CD4-positive, alpha-beta T cell (primary cell): ENCODE results near the gene ISG20. TPM values are rescaled to one million over a fixed set of nuclear protein-coding genes. Genes with fewer than 3 reads are reported as not detected.

Source experiments
- ATAC-seq: fragments of 200-7000 bp; cut with Tn5 transposase; one replicate; pipeline ENCODE4 v1.10.0; 2022; ENCODE audit warnings: mild to moderate bottlenecking; ENCODE audit not compliant: poor library complexity
- CTCF ChIA-PET: fragments of 350-600 bp; sonication (Branson Sonifier 250); formaldehyde crosslinking; loops from one replicate; lab custom pipeline; 2021; ENCODE audit warnings: antibody characterized with exemption, inconsistent platforms; lab: Charles Lee
- POLR2A ChIA-PET: fragments of 350-600 bp; sonication (Branson Sonifier 250); formaldehyde crosslinking; loops from one replicate; lab custom pipeline; 2021; ENCODE audit warnings: antibody characterized with exemption, inconsistent platforms; lab: Charles Lee
- DNase-seq, 14 experiments: peaks; one replicate each; pipeline ENCODE4 v3.0.0-alpha.2; 2013 to 2020; ENCODE audit warnings: mixed read lengths in 2 of 14
- H3K27ac ChIP-seq, 2 donors: one replicate each; pipeline versions ENCODE4 v1.5.1 to v1.7.0; 2013; ENCODE audit warnings: low read length in 2 of 2, low read depth in 1 of 2, mild to moderate bottlenecking in 1 of 2
- H3K27me3 ChIP-seq, 2 experiments: 1 replicate in 1 of 2; 2 replicates in 1 of 2; pipeline versions ENCODE4 v1.6.1 to v1.7.0; 2013; ENCODE audit warnings: low read length in 2 of 2, control low read depth in 1 of 2, mild to moderate bottlenecking in 1 of 2, moderate library complexity in 1 of 2; ENCODE audit not compliant: insufficient read depth in 2 of 2, control insufficient read depth in 1 of 2
- H3K36me3 ChIP-seq: one replicate; pipeline ENCODE4 v1.6.1; 2013; ENCODE audit warnings: low read length, control low read depth; ENCODE audit not compliant: insufficient read depth
- H3K4me1 ChIP-seq: one replicate; pipeline ENCODE4 v1.6.1; 2013; ENCODE audit warnings: low read length, control low read depth; ENCODE audit not compliant: insufficient read depth
- H3K4me3 ChIP-seq: one replicate; pipeline ENCODE4 v1.5.1; 2013; ENCODE audit warnings: mild to moderate bottlenecking, low read length, moderate library complexity
- H3K9me3 ChIP-seq, 2 experiments: 1 replicate in 1 of 2; 2 replicates in 1 of 2; pipeline versions ENCODE4 v1.6.1 to v1.7.0; 2013; ENCODE audit warnings: low read length in 2 of 2, mild to moderate bottlenecking in 2 of 2, control low read depth in 1 of 2, moderate library complexity in 1 of 2; ENCODE audit not compliant: control insufficient read depth in 1 of 2, insufficient read depth in 1 of 2
- H3K27ac Mint-ChIP-seq: one replicate; pipeline ENCODE4 v1.8.0; 2020; ENCODE audit warnings: mixed read lengths
- H3K27me3 Mint-ChIP-seq: one replicate; pipeline ENCODE4 v1.8.0; 2021; ENCODE audit warnings: mixed read lengths
- H3K36me3 Mint-ChIP-seq: one replicate; pipeline ENCODE4 v1.8.0; 2021; ENCODE audit warnings: low read depth, mixed read lengths
- H3K4me1 Mint-ChIP-seq: one replicate; pipeline ENCODE4 v1.8.0; 2021; ENCODE audit warnings: low read depth, mixed read lengths
- H3K4me3 Mint-ChIP-seq: one replicate; pipeline ENCODE4 v1.8.0; 2020; ENCODE audit warnings: mild to moderate bottlenecking, mixed read lengths
- H3K9me3 Mint-ChIP-seq: one replicate; pipeline ENCODE4 v1.8.0; 2020; ENCODE audit warnings: mixed read lengths
- CTCF ChIP-seq: fragments of 200-600 bp; IDR thresholded peaks from one replicate; pipeline ENCODE4 v1.8.0; 2022; ENCODE audit warnings: antibody characterized with exemption, mild to moderate bottlenecking
- intact Hi-C, 2 experiments: fragments of 100-400 bp; cut with DNase I in 1 of 2; cut with micrococcal nuclease in 1 of 2; formaldehyde crosslinking; loops; one replicate each; pipeline versions ENCODE4 v1.15.1 to v1.9.0; 2023 to 2025; cut with DNase I, micrococcal nuclease
- total RNA-seq, 174 experiments: library from RNA in 2 of 174; stranded (reverse) in 2 of 174; gene quantifications; one replicate each; pipeline ENCODE4 v1.2.3 and lab custom pipeline; 2021 to 2026

Gene ISG20
- total RNA-seq, 2 experiments from 2014 or later: 152 to 157 TPM

GRCh38 chr15:88661761-88662556, 23.1 kb downstream of the ISG20 start:
- Mint-ChIP-seq H3K4me1 (peaks cover 76% of the 10 kb centered on the region), H3K9me3 (no peaks in the 10 kb centered on the region), H3K36me3 (peaks cover 5% of the 10 kb centered on the region), H3K4me3 (no peak overlapping the region), H3K27me3 (no peaks in the 10 kb centered on the region), H3K27ac (peak overlapping the region; percentile 93)
- ChIA-PET CTCF (interaction anchor here (3.3 to 4.1 kb wide), 2 partner anchors 23 to 37 kb away, joined by 12 to 15 read pairs; partner anchors contain the start of gene ISG20), POLR2A (no interaction called here)
- Histone ChIP-seq H3K9me3 (no peaks in the 10 kb centered on the region), H3K36me3 (no peaks in the 10 kb centered on the region), H3K27me3 (no peaks in the 10 kb centered on the region), H3K4me3 (no peak overlapping the region), H3K27ac (no peak overlapping the region), H3K4me1 (peaks cover 49% of the 10 kb centered on the region)
- DNase-seq: no peak
- TF ChIP-seq CTCF: no peak
- no peak for ATAC-seq
- intact Hi-C loops: loop anchor here (5.0 to 10.0 kb wide), 3 partner anchors 117 to 415 kb away; partner anchors contain the start of genes DET1 (in 1 of the 2), MRPL46 (in 1 of the 2) and MRPS11 (in 1 of the 2)

GRCh38 chr15:88663141-88663621, 24.4 kb downstream of the ISG20 start:
- no peak overlapping the region for H3K27ac Mint-ChIP-seq
- H3K4me1 ChIP-seq: peaks cover 38% of the 10 kb centered on the region
- no peaks in the 10 kb centered on the region for H3K36me3 ChIP-seq
- no peaks in the 10 kb centered on the region for H3K27me3 Mint-ChIP-seq
- no peak overlapping the region for H3K27ac ChIP-seq
- DNase-seq (no peak), ATAC-seq (no peak)
- H3K4me3 ChIP-seq: no peak overlapping the region
- ChIA-PET POLR2A (interaction anchor here (1.4 to 3.3 kb wide), 5 partner anchors 9 to 41 kb away, joined by 3 to 34 read pairs (median 11); partner anchors contain the start of gene ISG20), CTCF (interaction anchor here (1.2 to 2.7 kb wide), 2 partner anchors 39 to 42 kb away, joined by 3 to 23 read pairs; partner anchors contain the start of gene AEN)
- no peaks in the 10 kb centered on the region for H3K27me3 ChIP-seq
- H3K4me3 Mint-ChIP-seq: no peak overlapping the region
- intact Hi-C loops: loop anchor here (5.0 to 10.0 kb wide), 3 partner anchors 118 to 416 kb away; partner anchors contain the start of genes DET1 (in 1 of the 2), MRPL46 (in 1 of the 2) and MRPS11 (in 1 of the 2)
- H3K4me1 Mint-ChIP-seq: peaks cover 64% of the 10 kb centered on the region
- no peaks in the 10 kb centered on the region for H3K9me3 ChIP-seq
- TF ChIP-seq CTCF: no peak
- H3K36me3 Mint-ChIP-seq: peaks cover 5% of the 10 kb centered on the region
- no peaks in the 10 kb centered on the region for H3K9me3 Mint-ChIP-seq

GRCh38 chr15:88664151-88664778, 25.4 kb downstream of the ISG20 start:
- no peak overlapping the region for H3K27ac ChIP-seq
- Mint-ChIP-seq H3K27me3 (peaks cover 8% of the 10 kb centered on the region), H3K27ac (peak overlapping the region; percentile 64), H3K4me3 (no peak overlapping the region), H3K36me3 (peaks cover 5% of the 10 kb centered on the region), H3K4me1 (peaks cover 53% of the 10 kb centered on the region), H3K9me3 (no peaks in the 10 kb centered on the region)
- no peaks in the 10 kb centered on the region for H3K36me3 ChIP-seq
- CTCF ChIA-PET: interaction anchor here (0.6 to 2.7 kb wide), 4 partner anchors 37 to 67 kb away, joined by 3 to 23 read pairs (median 3); partner anchors contain the start of gene AEN
- H3K27me3 ChIP-seq: no peaks in the 10 kb centered on the region
- POLR2A ChIA-PET: interaction anchor here (0.5 to 3.3 kb wide), 10 partner anchors 8 to 609 kb away, joined by 3 to 34 read pairs (median 6); partner anchors contain the start of gene ISG20
- DNase-seq (peak in 11 of 14 experiments; percentile 39 to 82 (median 50)), ATAC-seq (peak; percentile 93)
- intact Hi-C loops: loop anchor here (1.0 to 10.0 kb wide), 8 partner anchors 15 to 417 kb away; partner anchors contain the start of genes DET1 (in 1 of the 2), MRPL46 (in 1 of the 2) and MRPS11 (in 1 of the 2)
- H3K4me1 ChIP-seq: peaks cover 27% of the 10 kb centered on the region
- no peak overlapping the region for H3K4me3 ChIP-seq
- TF ChIP-seq CTCF: peak; percentile 72
- H3K9me3 ChIP-seq: no peaks in the 10 kb centered on the region
